ENCODE data around the gene NINJ1.

- TF ChIP-seq CTCF (IDR thresholded peaks at IDR 0.05): no peak
- no peak for TF ChIP-seq EZH2 (IDR thresholded peaks at IDR 0.05)
These were observed 403 bp downstream of the NINJ1 start for GRCh38 chr9:93133681-93134014.

All from neural progenitor cell (in vitro differentiated cells).